Ovary (tissue), 3 donors: ENCODE data around the gene CPEB2.

ENCODE experiments used
- EP300 ChIP-seq: sonication (generic); formaldehyde crosslinking; IDR thresholded peaks from one replicate; pipeline ENCODE4 v1.6.1; 2017; ENCODE audit warnings: antibody characterized with exemption
- POLR2A ChIP-seq: fragments of 450-650 bp; IDR thresholded peaks from one replicate; pipeline ENCODE4 v1.6.1; 2017; ENCODE audit warnings: antibody characterized with exemption, mild to moderate bottlenecking, moderate library complexity
- TF ChIP-seq, protein P1 (sequence below), 3 donors: fragments of 450-650 bp in 2 of 3; fragments of 200-600 bp in 1 of 3; IDR thresholded peaks; one replicate each; pipeline versions ENCODE4 v1.5.1 to v1.8.0; 2016 to 2022; ENCODE audit warnings: antibody characterized with exemption in 3 of 3, mild to moderate bottlenecking in 1 of 3
- donor health status: DM: no; HTN: no; CAD: no.

DNA sequence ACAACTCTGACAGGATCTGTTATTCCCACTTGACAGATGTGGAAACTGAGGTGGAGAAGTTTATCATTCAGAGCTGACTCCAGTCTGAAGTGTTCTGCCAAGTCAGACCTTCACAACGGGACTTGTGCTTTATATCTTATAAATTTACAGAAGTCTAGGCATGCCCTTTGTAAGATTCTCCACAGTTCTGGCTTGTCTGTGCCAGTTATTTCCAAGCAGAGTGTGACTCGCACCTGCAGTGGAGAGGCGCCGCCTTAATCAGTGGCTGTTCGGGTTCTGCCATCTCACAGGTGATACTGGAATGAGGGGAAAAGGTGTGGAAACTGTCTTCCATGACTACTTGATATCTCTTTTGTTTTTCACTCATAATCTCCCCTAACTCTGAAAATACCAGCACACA, 63.2 kb downstream of the CPEB2 start:
- TF ChIP-seq, protein P1, sequence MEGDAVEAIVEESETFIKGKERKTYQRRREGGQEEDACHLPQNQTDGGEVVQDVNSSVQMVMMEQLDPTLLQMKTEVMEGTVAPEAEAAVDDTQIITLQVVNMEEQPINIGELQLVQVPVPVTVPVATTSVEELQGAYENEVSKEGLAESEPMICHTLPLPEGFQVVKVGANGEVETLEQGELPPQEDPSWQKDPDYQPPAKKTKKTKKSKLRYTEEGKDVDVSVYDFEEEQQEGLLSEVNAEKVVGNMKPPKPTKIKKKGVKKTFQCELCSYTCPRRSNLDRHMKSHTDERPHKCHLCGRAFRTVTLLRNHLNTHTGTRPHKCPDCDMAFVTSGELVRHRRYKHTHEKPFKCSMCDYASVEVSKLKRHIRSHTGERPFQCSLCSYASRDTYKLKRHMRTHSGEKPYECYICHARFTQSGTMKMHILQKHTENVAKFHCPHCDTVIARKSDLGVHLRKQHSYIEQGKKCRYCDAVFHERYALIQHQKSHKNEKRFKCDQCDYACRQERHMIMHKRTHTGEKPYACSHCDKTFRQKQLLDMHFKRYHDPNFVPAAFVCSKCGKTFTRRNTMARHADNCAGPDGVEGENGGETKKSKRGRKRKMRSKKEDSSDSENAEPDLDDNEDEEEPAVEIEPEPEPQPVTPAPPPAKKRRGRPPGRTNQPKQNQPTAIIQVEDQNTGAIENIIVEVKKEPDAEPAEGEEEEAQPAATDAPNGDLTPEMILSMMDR (IDR thresholded peaks at IDR 0.05), result no peak
- TF ChIP-seq EP300, result no peak
- TF ChIP-seq POLR2A, result no peak
